Pancreas (tissue), 10 donors: ENCODE data around the gene MMADHC. TPM values are rescaled to one million over a fixed set of nuclear protein-coding genes. Genes with fewer than 3 reads are reported as not detected.

Experiments
- ATAC-seq, 4 donors: fragments of 200-7000 bp; cut with Tn5 transposase; one replicate each; pipeline versions ENCODE4 v1.8.0 to v1.9.1; 2020; ENCODE audit warnings: mild to moderate bottlenecking in 4 of 4, moderate library complexity in 4 of 4
- DNase-seq, 6 donors: peaks; one replicate each; pipeline ENCODE4 v3.0.0-alpha.2; 2020
- FAIRE-seq: peaks from 2 replicates; lab custom pipeline; 2012; peaks lifted over from hg19 to GRCh38; lab: Jason Lieb, UNC
- H3K27ac ChIP-seq, 4 donors: fragments of 200-600 bp; sonication (generic); 1 replicate in 3 of 4; 2 replicates in 1 of 4; pipeline versions ENCODE4 v1.5.0 to v1.8.0; 2020
- H3K27me3 ChIP-seq, 4 donors: fragments of 200-600 bp; one replicate each; pipeline ENCODE4 v1.8.0; 2021
- H3K36me3 ChIP-seq, 3 donors: fragments of 200-600 bp; sonication (generic) in 1 of 3; one replicate each; pipeline versions ENCODE4 v1.5.0 to v1.8.0; 2020 to 2021
- H3K4me1 ChIP-seq, 3 donors: fragments of 200-600 bp; one replicate each; pipeline ENCODE4 v1.8.0; 2021
- H3K4me3 ChIP-seq, 4 donors: fragments of 200-600 bp; sonication (generic) in 2 of 4; one replicate each; pipeline versions ENCODE4 v1.5.0 to v1.8.0; 2020 to 2021
- H3K9me3 ChIP-seq, 4 donors: fragments of 200-600 bp; one replicate each; pipeline ENCODE4 v1.8.0; 2021
- CTCF ChIP-seq, 4 donors: fragments of 200-600 bp; sonication (generic) in 3 of 4; IDR thresholded peaks; one replicate each; pipeline versions ENCODE4 v1.5.0 to v1.8.0; 2021; ENCODE audit warnings: antibody characterized with exemption in 4 of 4
- WGBS, 2 donors: extraction: QIAGEN DNeasy Blood & Tissue Kit; methylation state at CpG; one replicate each; pipeline ENCODE4 v1.1.7; 2013; 5-methylcytosine and 5-hydroxymethylcytosine counted together
- intact Hi-C, 3 donors: fragments of 100-400 bp; cut with DNase I; formaldehyde crosslinking; loops; one replicate each; pipeline versions ENCODE4 v1.11.1 to v1.14.2; 2022
- polyA plus RNA-seq, 2 donors: library from polyadenylated mRNA; stranded (reverse); fragments of 200-250 nt; gene quantifications; one replicate each; pipeline ENCODE4 v1.2.3, GENCODE V29; 2013
- total RNA-seq, 6 donors: library from RNA; stranded (reverse); fragmentation: NEBNext Ultra II Directional in 4 of 6; extraction: Animal tissue kit (Norgen Biotek cat#: 25700) in 4 of 6; gene quantifications; one replicate each; pipeline versions ENCODE4 v1.2.1 to v1.2.4, GENCODE V29; 2021 to 2023
- donor health status: healthy with polysubstance abuse.
- donor health status: DM: no; HTN: no; CAD: no; lungs with moderate emphysema.
- donor health status: DM: no; HTN: no; CAD: no.
- donor health status: control.
- donor health status: control.
- donor health status: Bipolar disorder and iron deficiency.
- donor health status: DM: yes; HTN: yes; CAD: no.
- donor health status: DM: no; HTN: no; CAD: no.
- donor health status: DM: no; HTN: no; CAD: no.
- donor health status: DM: yes; HTN: yes; CAD: no.

Gene MMADHC
- total and polyA plus RNA-seq, 8 donors = 20.1 to 68.0 (median 57.4) TPM

- FAIRE-seq (no peak), DNase-seq (no peak), ATAC-seq (no peak)
- H3K27me3 ChIP-seq = no peaks in the 10 kb centered on the region
- peaks cover 0 to 38% (median 11%) of the 10 kb centered on the region in 3 donors for H3K36me3 ChIP-seq
- no peak overlapping the region for H3K27ac ChIP-seq
- no peak overlapping the region for H3K4me3 ChIP-seq
- intact Hi-C loops = no loop called here
- H3K4me1 ChIP-seq = peaks cover 4 to 48% (median 10%) of the 10 kb centered on the region in 3 donors
- no peak for TF ChIP-seq CTCF (IDR thresholded peaks at IDR 0.05)
- WGBS, 2 donors = 58 to 64% methylated on average over 7 of the region's 7 CpGs
- no peaks in the 10 kb centered on the region for H3K9me3 ChIP-seq
Observed at GRCh38 chr2:149579972-149580882, 7.3 kb downstream of the MMADHC start.

- intact Hi-C loops = no loop called here
- no peak overlapping the region for H3K27ac ChIP-seq
- 71 to 80% methylated on average over 2 of the region's 2 CpGs for WGBS, 2 donors
- H3K4me1 ChIP-seq = peaks cover 0 to 21% (median 0%) of the 10 kb centered on the region in 3 donors
- no peak overlapping the region for H3K4me3 ChIP-seq
- DNase-seq = no peak
- no peak for TF ChIP-seq CTCF (IDR thresholded peaks at IDR 0.05)
- no peaks in the 10 kb centered on the region for H3K27me3 ChIP-seq
- ATAC-seq = no peak
- FAIRE-seq = no peak
- peaks cover 0 to 50% (median 11%) of the 10 kb centered on the region in 3 donors for H3K36me3 ChIP-seq
- no peaks in the 10 kb centered on the region for H3K9me3 ChIP-seq
Observed at GRCh38 chr2:149577269-149577668, 10.3 kb downstream of the MMADHC start.

- Histone ChIP-seq H3K27me3 (no peaks in the 10 kb centered on the region), H3K27ac (no peak overlapping the region), H3K9me3 (no peaks in the 10 kb centered on the region), H3K4me3 (no peak overlapping the region), H3K4me1 (peaks cover 0 to 14% (median 0%) of the 10 kb centered on the region in 3 donors), H3K36me3 (peaks cover 0 to 41% (median 13%) of the 10 kb centered on the region in 3 donors)
- intact Hi-C loops = no loop called here
- DNase-seq = no peak
- no peak for ATAC-seq
- TF ChIP-seq CTCF (IDR thresholded peaks at IDR 0.05) = no peak
- FAIRE-seq = peak; percentile 74
- 77 to 86% methylated on average over 2 of the region's 2 CpGs for WGBS, 2 donors
Observed at GRCh38 chr2:149575752-149576151, 11.8 kb downstream of the MMADHC start.

GRCh38 chr2:149575277-149575676 lies 12.3 kb downstream of the MMADHC start:
- no peak for FAIRE-seq
- intact Hi-C loops = no loop called here
- Histone ChIP-seq H3K27ac (no peak overlapping the region), H3K27me3 (no peaks in the 10 kb centered on the region), H3K4me3 (no peak overlapping the region), H3K9me3 (no peaks in the 10 kb centered on the region), H3K4me1 (peaks cover 0 to 14% (median 0%) of the 10 kb centered on the region in 3 donors), H3K36me3 (peaks cover 0 to 39% (median 13%) of the 10 kb centered on the region in 3 donors)
- DNase-seq = no peak
- ATAC-seq = no peak
- no peak for TF ChIP-seq CTCF (IDR thresholded peaks at IDR 0.05)

- FAIRE-seq (peak; percentile 92), ATAC-seq (peak in 1 of 4 donors; percentile 43), DNase-seq (no peak)
- Histone ChIP-seq H3K27me3 (no peaks in the 10 kb centered on the region), H3K27ac (no peak overlapping the region), H3K4me1 (peaks cover 0 to 14% (median 0%) of the 10 kb centered on the region in 3 donors), H3K9me3 (no peaks in the 10 kb centered on the region), H3K4me3 (no peak overlapping the region), H3K36me3 (peaks cover 0 to 52% (median 22%) of the 10 kb centered on the region in 3 donors)
- peak in 1 of 4 donors; percentile 15 for TF ChIP-seq CTCF (IDR thresholded peaks at IDR 0.05)
- intact Hi-C loops = no loop called here
- WGBS, 2 donors = 29 to 30% methylated on average over 2 of the region's 2 CpGs
Observed at GRCh38 chr2:149573760-149574159, 13.8 kb downstream of the MMADHC start.
